Stomach (tissue), 9 donors: ENCODE data around the gene LZIC. TPM values are rescaled to one million over a fixed set of nuclear protein-coding genes. Genes with fewer than 3 reads are reported as not detected.
A peak's percentile ranks its signal among the peaks of the same experiment; 100 is the strongest.

Source experiments
- DNase-seq, 2 donors: peaks; one replicate each; pipeline versions ENCODE4 v3.0.0 to v3.0.0-alpha.2; 2013 to 2019
- H3K27ac ChIP-seq, 5 donors: fragments of 200-600 bp in 4 of 5; sonication (generic) in 4 of 5; one replicate each; pipeline ENCODE4 v1.5.1; 2013 to 2019; ENCODE audit warnings: mild to moderate bottlenecking in 1 of 5, moderate library complexity in 1 of 5
- H3K27me3 ChIP-seq, 3 donors: fragments of 200-600 bp; sonication (generic); one replicate each; pipeline ENCODE4 v1.5.1; 2017 to 2019; ENCODE audit warnings: mixed run types in 1 of 3
- H3K36me3 ChIP-seq, 4 donors: fragments of 200-600 bp; sonication (generic); 1 replicate in 3 of 4; 2 replicates in 1 of 4; pipeline ENCODE4 v1.5.1; 2016 to 2019
- H3K4me1 ChIP-seq, 4 donors: fragments of 200-600 bp; sonication (generic); one replicate each; pipeline ENCODE4 v1.5.1; 2016 to 2019
- H3K4me3 ChIP-seq, 4 donors: fragments of 200-600 bp; sonication (generic) in 3 of 4; one replicate each; pipeline ENCODE4 v1.5.1; 2016 to 2019; ENCODE audit warnings: mild to moderate bottlenecking in 1 of 4
- H3K9me3 ChIP-seq, 4 donors: fragments of 200-600 bp; sonication (generic); one replicate each; pipeline ENCODE4 v1.5.1; 2016 to 2019
- CTCF ChIP-seq, 7 experiments: fragments of 450-650 bp in 4 of 7; fragments of 200-600 bp in 3 of 7; sonication (generic) in 3 of 7; IDR thresholded peaks; one replicate each; pipeline ENCODE4 v1.5.1; 2016 to 2019; ENCODE audit warnings: antibody characterized with exemption in 7 of 7, control low read depth in 2 of 7, mild to moderate bottlenecking in 1 of 7
- EP300 ChIP-seq: sonication (generic); formaldehyde crosslinking; IDR thresholded peaks from one replicate; pipeline ENCODE4 v1.6.1; 2017; ENCODE audit warnings: antibody characterized with exemption
- POLR2A ChIP-seq, 4 donors: fragments of 450-650 bp; IDR thresholded peaks; one replicate each; pipeline ENCODE4 v1.6.1; 2016; ENCODE audit warnings: antibody characterized with exemption in 4 of 4, control low read depth in 2 of 4, mild to moderate bottlenecking in 1 of 4, moderate library complexity in 1 of 4
- POLR2AphosphoS5 ChIP-seq, 3 donors: sonication (generic); formaldehyde crosslinking; IDR thresholded peaks; one replicate each; pipeline ENCODE4 v1.6.1; 2016; ENCODE audit warnings: antibody characterized with exemption in 3 of 3
- WGBS, 5 donors: extraction: QIAGEN DNeasy Blood & Tissue Kit in 3 of 5; methylation state at CpG; one replicate each; pipeline versions ENCODE4 v1.1.5 to v1.1.7; 2013 to 2018; 5-methylcytosine and 5-hydroxymethylcytosine counted together
- intact Hi-C: fragments of 100-400 bp; cut with DNase I; formaldehyde crosslinking; loops from one replicate; pipeline ENCODE4 v1.15.1; 2023; ENCODE audit warnings: low total_unique reads
- polyA plus RNA-seq, 3 donors: library from polyadenylated mRNA; stranded (reverse); fragments of 200-250 nt; gene quantifications; one replicate each; pipeline ENCODE4 v1.2.3, GENCODE V29; 2013
- total RNA-seq, 5 donors: library from RNA; depleted of rRNA; stranded (reverse); fragments of >200 nt; gene quantifications; one replicate each; pipeline versions ENCODE4 v1.1.0 to v1.2.3, GENCODE V29; 2014 to 2016
- donor health status: healthy with polysubstance abuse.
- donor health status: Bipolar disorder and iron deficiency.
- donor health status: healthy.

The LZIC gene
- total and polyA plus RNA-seq, 8 donors = 1.8 to 32.5 (median 15.2) TPM

GRCh38 chr1:9929431-9930385, 13.5 kb downstream of the LZIC start:
- peak in 1 of 2 donors; percentile 47 for DNase-seq
- peaks cover 12 to 85% (median 65%) of the 10 kb centered on the region in 4 donors for H3K36me3 ChIP-seq
- no peak overlapping the region for H3K27ac ChIP-seq
- TF ChIP-seq POLR2AphosphoS5 (IDR thresholded peaks at IDR 0.05) (no peak), CTCF (IDR thresholded peaks at IDR 0.05) (no peak), EP300 (no peak), POLR2A (IDR thresholded peaks at IDR 0.05) (no peak)
- H3K27me3 ChIP-seq = no peaks in the 10 kb centered on the region
- no peaks in the 10 kb centered on the region for H3K9me3 ChIP-seq
- H3K4me1 ChIP-seq = no peaks in the 10 kb centered on the region
- 76 to 84% (median 76%) methylated on average over 15 of the region's 15 CpGs for WGBS, 5 donors
- H3K4me3 ChIP-seq = no peak overlapping the region
- intact Hi-C loops = no loop called here

GRCh38 chr1:9927259-9927658, 15.9 kb downstream of the LZIC start:
- H3K36me3 ChIP-seq = peaks cover 12 to 61% (median 42%) of the 10 kb centered on the region in 4 donors
- intact Hi-C loops = no loop called here
- WGBS, 5 donors = 86 to 96% (median 91%) methylated on average over 5 of the region's 5 CpGs

GRCh38 chr1:9922342-9922741, 20.8 kb downstream of the LZIC start:
- Histone ChIP-seq H3K4me3 (no peak overlapping the region), H3K27me3 (no peaks in the 10 kb centered on the region), H3K9me3 (no peaks in the 10 kb centered on the region), H3K36me3 (peaks cover 0 to 13% (median 0%) of the 10 kb centered on the region in 4 donors), H3K4me1 (no peaks in the 10 kb centered on the region), H3K27ac (no peak overlapping the region)
- no peak for TF ChIP-seq CTCF (IDR thresholded peaks at IDR 0.05)
- TF ChIP-seq POLR2AphosphoS5 (IDR thresholded peaks at IDR 0.05) = no peak
- TF ChIP-seq EP300 = no peak
- TF ChIP-seq POLR2A (IDR thresholded peaks at IDR 0.05) = no peak
- intact Hi-C loops = no loop called here
- 82 to 86% (median 84%) methylated on average over 5 of the region's 5 CpGs for WGBS, 5 donors
- no peak for DNase-seq

More at GRCh38 chr1:9927259-9927658, 15.9 kb downstream of the LZIC start:
- Histone ChIP-seq H3K4me1 (no peaks in the 10 kb centered on the region), H3K9me3 (no peaks in the 10 kb centered on the region), H3K27ac (no peak overlapping the region), H3K4me3 (no peak overlapping the region), H3K27me3 (no peaks in the 10 kb centered on the region)
- no peak for TF ChIP-seq CTCF (IDR thresholded peaks at IDR 0.05)
- TF ChIP-seq EP300 = no peak
- no peak for TF ChIP-seq POLR2AphosphoS5 (IDR thresholded peaks at IDR 0.05)
- no peak for TF ChIP-seq POLR2A (IDR thresholded peaks at IDR 0.05)
- DNase-seq = no peak

GRCh38 chr1:9920606-9921005, 22.6 kb downstream of the LZIC start:
- intact Hi-C loops = no loop called here

More at GRCh38 chr1:9920606-9921005, 22.6 kb downstream of the LZIC start:
- H3K27ac ChIP-seq = no peak overlapping the region
- H3K4me3 ChIP-seq = no peak overlapping the region
- no peaks in the 10 kb centered on the region for H3K9me3 ChIP-seq
- no peaks in the 10 kb centered on the region for H3K4me1 ChIP-seq
- H3K36me3 ChIP-seq = peaks cover 0 to 3% (median 0%) of the 10 kb centered on the region in 4 donors
- H3K27me3 ChIP-seq = no peaks in the 10 kb centered on the region
- DNase-seq = no peak
- 82 to 94% (median 92%) methylated on average over 5 of the region's 5 CpGs for WGBS, 5 donors
- TF ChIP-seq POLR2AphosphoS5 (IDR thresholded peaks at IDR 0.05) = no peak
- no peak for TF ChIP-seq EP300
- no peak for TF ChIP-seq POLR2A (IDR thresholded peaks at IDR 0.05)
- no peak for TF ChIP-seq CTCF (IDR thresholded peaks at IDR 0.05)
